Measurements from ENCODE around the gene NID2. TPM values are rescaled to one million over a fixed set of nuclear protein-coding genes. Genes with fewer than 3 reads are reported as not detected.

Gene NID2
- total and polyA plus RNA-seq, 9 of the 15 experiments (the other 6 are each of a cell fraction or from before 2014, with no cell fraction given) = 0.04 to 0.45 (median 0.16) TPM; not detected in 3

DNA sequence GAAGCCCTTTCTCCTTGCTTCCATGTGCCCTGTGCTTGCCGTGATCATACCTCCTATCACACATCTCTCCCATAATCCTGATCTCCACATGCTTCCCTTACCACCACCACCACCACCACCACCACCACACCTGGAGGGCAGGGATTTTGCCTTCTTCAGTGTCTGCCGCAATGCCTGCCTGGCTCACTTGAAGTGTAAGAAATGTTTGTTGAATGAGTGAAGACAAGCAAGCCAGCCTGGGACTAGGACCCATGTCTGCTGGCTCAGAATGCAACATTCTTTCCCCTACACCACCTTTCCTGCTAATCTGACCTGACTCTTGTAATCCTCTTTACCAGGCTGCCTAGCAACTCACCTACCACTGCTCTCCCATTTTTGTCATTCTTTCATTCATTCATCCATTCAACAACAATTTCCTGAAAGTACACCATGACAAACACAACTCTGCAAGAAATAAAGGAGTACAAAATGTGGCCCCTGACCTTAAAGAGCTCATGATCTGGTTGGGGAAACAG is 3.5 kb upstream of the NID2 start:
- H3K4me2 ChIP-seq (ENCODE audit: insufficient read depth, low read length) = no peak overlapping the region
- intact Hi-C loops (cut with micrococcal nuclease) = loop anchor here (5.0 kb wide), 1 partner anchor 65 kb away; no protein-coding TSS in a partner anchor
- peaks cover 0 to 10% of the 10 kb centered on the region in 2 experiments; a peak in 2 of 5 replicates for H3K4me1 ChIP-seq (replicated peaks in 1 of 2; ENCODE audit: control insufficient read depth in 2 of 2, insufficient read depth in 2 of 2, low read length in 2 of 2)
- no peaks in the 10 kb centered on the region for H3K9me3 ChIP-seq (replicated peaks; ENCODE audit: control insufficient read depth, insufficient read depth, low read depth, low read length)
- H3K27ac ChIP-seq (ENCODE audit: extremely low read depth, low read depth, low read length) = no peak overlapping the region
- in situ Hi-C loops (cut with MboI) = no loop called here
- H3K4me3 ChIP-seq = no peak overlapping the region
- H4K20me1 ChIP-seq (replicated peaks; ENCODE audit: control insufficient read depth, insufficient read depth, low read length) = no peaks in the 10 kb centered on the region
- DNase-seq (ENCODE audit: extremely low read depth in 1 of 4, low spot score in 3 of 4) (no peak), ATAC-seq (no peak), FAIRE-seq (no peak)
- no peaks in the 10 kb centered on the region for H3K79me2 ChIP-seq (ENCODE audit: control insufficient read depth, insufficient read depth, low read length)
- WGBS (ENCODE audit: insufficient coverage, low coverage, missing lambda C conversion rate) = 0% methylated on average over 1 of the region's 2 CpGs
- BruUV-seq (replicated peaks) = no TSS peak
- no peaks in the 10 kb centered on the region for H3K36me3 ChIP-seq (ENCODE audit: control insufficient read depth, insufficient read depth, low read length)
- no peak overlapping the region for H3K9ac ChIP-seq (ENCODE audit: insufficient read depth in 1 of 2, low read depth in 2 of 2, low read length in 2 of 2)
- CTCF ChIA-PET (ENCODE audit: low intra/inter-chr PET ratio) = no interaction called here
- H2AFZ ChIP-seq (ENCODE audit: low read depth, low read length) = no peak overlapping the region
- H3K9me1 ChIP-seq (ENCODE audit: control insufficient read depth, insufficient read depth, low read length) = no peaks in the 10 kb centered on the region
- peaks cover 3 to 27% of the 10 kb centered on the region in 2 experiments; a peak in 3 of 5 replicates for H3K27me3 ChIP-seq (ENCODE audit: control insufficient read depth in 2 of 2, insufficient read depth in 2 of 2, low read length in 2 of 2)
- POLR2A ChIA-PET = interaction anchor here (0.6 to 1.3 kb wide), 2 partner anchors 9 to 490 kb away, joined by 3 read pairs; no protein-coding TSS in a partner anchor
- TF ChIP-seq, protein P1, sequence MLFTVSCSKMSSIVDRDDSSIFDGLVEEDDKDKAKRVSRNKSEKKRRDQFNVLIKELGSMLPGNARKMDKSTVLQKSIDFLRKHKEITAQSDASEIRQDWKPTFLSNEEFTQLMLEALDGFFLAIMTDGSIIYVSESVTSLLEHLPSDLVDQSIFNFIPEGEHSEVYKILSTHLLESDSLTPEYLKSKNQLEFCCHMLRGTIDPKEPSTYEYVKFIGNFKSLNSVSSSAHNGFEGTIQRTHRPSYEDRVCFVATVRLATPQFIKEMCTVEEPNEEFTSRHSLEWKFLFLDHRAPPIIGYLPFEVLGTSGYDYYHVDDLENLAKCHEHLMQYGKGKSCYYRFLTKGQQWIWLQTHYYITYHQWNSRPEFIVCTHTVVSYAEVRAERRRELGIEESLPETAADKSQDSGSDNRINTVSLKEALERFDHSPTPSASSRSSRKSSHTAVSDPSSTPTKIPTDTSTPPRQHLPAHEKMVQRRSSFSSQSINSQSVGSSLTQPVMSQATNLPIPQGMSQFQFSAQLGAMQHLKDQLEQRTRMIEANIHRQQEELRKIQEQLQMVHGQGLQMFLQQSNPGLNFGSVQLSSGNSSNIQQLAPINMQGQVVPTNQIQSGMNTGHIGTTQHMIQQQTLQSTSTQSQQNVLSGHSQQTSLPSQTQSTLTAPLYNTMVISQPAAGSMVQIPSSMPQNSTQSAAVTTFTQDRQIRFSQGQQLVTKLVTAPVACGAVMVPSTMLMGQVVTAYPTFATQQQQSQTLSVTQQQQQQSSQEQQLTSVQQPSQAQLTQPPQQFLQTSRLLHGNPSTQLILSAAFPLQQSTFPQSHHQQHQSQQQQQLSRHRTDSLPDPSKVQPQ (CRISPR knock-in tag; IDR thresholded peaks at IDR 0.05; ENCODE audit: borderline replicate concordance) = no peak
- TF ChIP-seq ZNF23 (CRISPR knock-in tag; IDR thresholded peaks at IDR 0.05) (no peak), TCF7 (IDR thresholded peaks at IDR 0.05; ENCODE audit: borderline replicate concordance) (no peak), ZNF431 (CRISPR knock-in tag; IDR thresholded peaks at IDR 0.05) (no peak), HNRNPK (IDR thresholded peaks at IDR 0.05; ENCODE audit: low read depth, low read length, poor library complexity, severe bottlenecking) (no peak), ZNF398 (CRISPR knock-in tag; IDR thresholded peaks at IDR 0.05) (no peak), GATAD2B (IDR thresholded peaks at IDR 0.05; ENCODE audit: borderline replicate concordance) (no peak), ZNF740 (CRISPR knock-in tag; IDR thresholded peaks at IDR 0.05) (no peak), ZNF740 (tag; IDR thresholded peaks at IDR 0.05) (no peak), ETS2 (tag; IDR thresholded peaks at IDR 0.05; ENCODE audit: borderline replicate concordance, poor library complexity, severe bottlenecking) (no peak), ETV6 (IDR thresholded peaks at IDR 0.05; ENCODE audit: borderline replicate concordance in 1 of 2, low read depth in 2 of 2, low read length in 1 of 2) (no peak), ETV6 (CRISPR knock-in tag; IDR thresholded peaks at IDR 0.05; ENCODE audit: borderline replicate concordance) (no peak)
- TF ChIP-seq, protein P2, sequence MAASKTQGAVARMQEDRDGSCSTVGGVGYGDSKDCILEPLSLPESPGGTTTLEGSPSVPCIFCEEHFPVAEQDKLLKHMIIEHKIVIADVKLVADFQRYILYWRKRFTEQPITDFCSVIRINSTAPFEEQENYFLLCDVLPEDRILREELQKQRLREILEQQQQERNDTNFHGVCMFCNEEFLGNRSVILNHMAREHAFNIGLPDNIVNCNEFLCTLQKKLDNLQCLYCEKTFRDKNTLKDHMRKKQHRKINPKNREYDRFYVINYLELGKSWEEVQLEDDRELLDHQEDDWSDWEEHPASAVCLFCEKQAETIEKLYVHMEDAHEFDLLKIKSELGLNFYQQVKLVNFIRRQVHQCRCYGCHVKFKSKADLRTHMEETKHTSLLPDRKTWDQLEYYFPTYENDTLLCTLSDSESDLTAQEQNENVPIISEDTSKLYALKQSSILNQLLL (CRISPR knock-in tag; IDR thresholded peaks at IDR 0.05; ENCODE audit: borderline replicate concordance) = no peak
- TF ChIP-seq, protein P3, sequence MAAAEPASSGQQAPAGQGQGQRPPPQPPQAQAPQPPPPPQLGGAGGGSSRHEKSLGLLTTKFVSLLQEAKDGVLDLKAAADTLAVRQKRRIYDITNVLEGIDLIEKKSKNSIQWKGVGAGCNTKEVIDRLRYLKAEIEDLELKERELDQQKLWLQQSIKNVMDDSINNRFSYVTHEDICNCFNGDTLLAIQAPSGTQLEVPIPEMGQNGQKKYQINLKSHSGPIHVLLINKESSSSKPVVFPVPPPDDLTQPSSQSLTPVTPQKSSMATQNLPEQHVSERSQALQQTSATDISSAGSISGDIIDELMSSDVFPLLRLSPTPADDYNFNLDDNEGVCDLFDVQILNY (CRISPR knock-in tag; IDR thresholded peaks at IDR 0.05) = no peak

Measured in K562 (cell line).